OCI-LY7 (cell line): Measurements from ENCODE around the gene HACL1. TPM values are rescaled to one million over a fixed set of nuclear protein-coding genes. Genes with fewer than 3 reads are reported as not detected.

Experiments used
- BruUV-seq: library from RNA; stranded (reverse); fragments of 400-500 nt; replicated peaks from 2 replicates; lab custom pipeline; 2021; lab: Mats Ljungman, UMichigan
- CTCF ChIA-PET: fragments of 300-600 bp; sonication (Branson Sonifier 250); formaldehyde crosslinking; loops from one replicate; lab custom pipeline; 2022; ENCODE audit warnings: antibody characterized with exemption; ENCODE audit not compliant: unreplicated experiment; lab: Charles Lee
- POLR2A ChIA-PET: fragments of 300-600 bp; sonication (Branson Sonifier 250); formaldehyde crosslinking; loops from one replicate; lab custom pipeline; 2022; ENCODE audit warnings: antibody characterized with exemption; lab: Charles Lee
- DNase-seq: peaks from one replicate; pipeline ENCODE4 v3.0.0-alpha.2; 2015; ENCODE audit warnings: low spot score
- H2AFZ ChIP-seq: fragments of 200-600 bp; sonication (generic), shearing (Covaris generic); 2 replicates; pipeline ENCODE4 v1.6.1; 2014; ENCODE audit warnings: mild to moderate bottlenecking, antibody characterized with exemption, low read length, moderate library complexity
- H3K27ac ChIP-seq: fragments of 200-600 bp; sonication (generic); 2 replicates; pipeline ENCODE4 v1.5.1; 2014; ENCODE audit warnings: mixed run types, low read depth, mild to moderate bottlenecking, moderate library complexity, low read length, inconsistent platforms; ENCODE audit not compliant: poor library complexity, severe bottlenecking
- H3K36me3 ChIP-seq: fragments of 200-600 bp; sonication (generic); 2 replicates; pipeline ENCODE4 v1.6.1; 2014; ENCODE audit warnings: mild to moderate bottlenecking, antibody characterized with exemption, low read length, moderate library complexity, mixed read lengths; ENCODE audit not compliant: insufficient read depth
- H3K4me1 ChIP-seq: fragments of 200-600 bp; sonication (generic); 2 replicates; pipeline ENCODE4 v1.5.1; 2014; ENCODE audit warnings: mild to moderate bottlenecking, low read length; ENCODE audit not compliant: insufficient read depth, poor library complexity, severe bottlenecking
- H3K4me2 ChIP-seq: fragments of 200-600 bp; sonication (generic); 2 replicates; pipeline ENCODE4 v1.6.1; 2014; ENCODE audit warnings: mild to moderate bottlenecking, low read length
- H3K4me3 ChIP-seq: fragments of 200-600 bp; sonication (generic); 2 replicates; pipeline ENCODE4 v1.5.1; 2014; ENCODE audit warnings: mild to moderate bottlenecking, low read depth, low read length; ENCODE audit not compliant: poor library complexity, severe bottlenecking
- H3K79me2 ChIP-seq: fragments of 200-600 bp; sonication (generic); 2 replicates; pipeline ENCODE4 v1.6.1; 2016; ENCODE audit warnings: low read depth, mild to moderate bottlenecking, low read length, moderate library complexity, mixed read lengths; ENCODE audit not compliant: insufficient read depth
- H3K9me2 ChIP-seq: fragments of 200-600 bp; sonication (generic); 2 replicates; pipeline ENCODE4 v1.6.1; 2016; ENCODE audit warnings: mild to moderate bottlenecking, low read length, mixed read lengths; ENCODE audit not compliant: insufficient read depth
- H3K9me3 ChIP-seq: fragments of 200-600 bp; sonication (generic); 2 replicates; pipeline ENCODE4 v1.6.1; 2014; ENCODE audit warnings: mild to moderate bottlenecking, mixed run types, low read length, mixed read lengths
- H4K20me1 ChIP-seq: fragments of 200-600 bp; sonication (generic); 2 replicates; pipeline ENCODE4 v1.6.1; 2014; ENCODE audit warnings: mild to moderate bottlenecking, antibody characterized with exemption, low read length, moderate library complexity, mixed read lengths; ENCODE audit not compliant: insufficient read depth
- EZH2phosphoT487 ChIP-seq: fragments of 200-600 bp; sonication (generic); IDR thresholded peaks from 2 replicates; pipeline ENCODE4 v1.6.1; 2018; ENCODE audit warnings: low read depth, borderline replicate concordance, mild to moderate bottlenecking, mixed run types, antibody characterized with exemption, low read length, moderate library complexity, mixed read lengths
- intact Hi-C: fragments of 100-400 bp; cut with micrococcal nuclease; formaldehyde crosslinking; loops from one replicate; pipeline ENCODE4 v1.10.0; 2022; ENCODE audit not compliant: unreplicated experiment
- total RNA-seq, 2 experiments: library from RNA; depleted of rRNA in 1 of 2; stranded (reverse); fragments of >200 nt in 1 of 2; shearing (Covaris generic) in 1 of 2; gene quantifications; 2 replicates each; pipeline ENCODE4 v1.2.3, GENCODE V29; 2014 to 2022
- TF ChIP-seq, protein P1 (sequence below): fragments of 200-600 bp; sonication (generic); conservative IDR thresholded peaks from 2 replicates; pipeline ENCODE4 v1.5.1; 2014; ENCODE audit warnings: mild to moderate bottlenecking, antibody characterized with exemption, low read length, moderate library complexity, mixed read lengths

HACL1 gene
- total RNA-seq, 2 experiments from 2014 or later: 22.0 to 25.5 TPM

DNA sequence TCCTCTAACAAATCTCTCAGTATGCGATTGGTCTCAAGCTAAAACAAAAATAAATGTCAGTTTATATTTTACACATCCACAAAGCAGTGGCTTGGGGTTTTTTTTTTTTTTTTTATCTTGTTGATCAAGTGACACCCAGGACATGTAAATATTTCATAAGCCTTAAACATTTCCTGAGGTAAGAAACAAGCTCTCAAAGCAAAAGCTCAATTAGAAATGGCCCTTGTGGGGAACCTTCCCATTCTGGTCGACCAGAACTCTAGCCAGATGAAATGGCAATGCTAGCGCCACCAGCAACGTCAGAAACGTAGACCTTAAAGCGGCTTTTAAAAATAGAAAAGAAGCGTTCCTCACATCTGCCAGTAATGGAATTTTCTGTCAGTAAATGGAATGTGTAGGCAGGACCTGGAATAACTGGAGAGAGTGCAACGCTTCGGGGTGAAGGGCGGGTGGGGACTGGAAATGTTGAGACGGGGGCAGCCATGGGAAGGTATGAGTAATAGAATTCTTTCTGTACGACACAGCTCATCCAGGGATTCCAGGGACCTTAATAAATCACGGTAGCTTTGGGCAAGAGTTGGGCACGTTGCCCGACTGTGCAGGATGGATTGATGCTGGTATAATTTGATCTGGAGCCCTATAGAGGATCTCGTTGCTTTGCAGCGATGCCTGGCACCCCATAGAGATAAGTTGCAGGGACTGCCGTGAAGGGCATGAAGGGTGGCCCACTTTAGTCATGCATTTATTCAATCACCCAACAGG is 44.6 kb upstream of the HACL1 start:
- H3K9me2 ChIP-seq: no peaks in the 10 kb centered on the region
- H3K4me2 ChIP-seq: no peak overlapping the region
- no peaks in the 10 kb centered on the region for H3K9me3 ChIP-seq
- TF ChIP-seq, protein P1, sequence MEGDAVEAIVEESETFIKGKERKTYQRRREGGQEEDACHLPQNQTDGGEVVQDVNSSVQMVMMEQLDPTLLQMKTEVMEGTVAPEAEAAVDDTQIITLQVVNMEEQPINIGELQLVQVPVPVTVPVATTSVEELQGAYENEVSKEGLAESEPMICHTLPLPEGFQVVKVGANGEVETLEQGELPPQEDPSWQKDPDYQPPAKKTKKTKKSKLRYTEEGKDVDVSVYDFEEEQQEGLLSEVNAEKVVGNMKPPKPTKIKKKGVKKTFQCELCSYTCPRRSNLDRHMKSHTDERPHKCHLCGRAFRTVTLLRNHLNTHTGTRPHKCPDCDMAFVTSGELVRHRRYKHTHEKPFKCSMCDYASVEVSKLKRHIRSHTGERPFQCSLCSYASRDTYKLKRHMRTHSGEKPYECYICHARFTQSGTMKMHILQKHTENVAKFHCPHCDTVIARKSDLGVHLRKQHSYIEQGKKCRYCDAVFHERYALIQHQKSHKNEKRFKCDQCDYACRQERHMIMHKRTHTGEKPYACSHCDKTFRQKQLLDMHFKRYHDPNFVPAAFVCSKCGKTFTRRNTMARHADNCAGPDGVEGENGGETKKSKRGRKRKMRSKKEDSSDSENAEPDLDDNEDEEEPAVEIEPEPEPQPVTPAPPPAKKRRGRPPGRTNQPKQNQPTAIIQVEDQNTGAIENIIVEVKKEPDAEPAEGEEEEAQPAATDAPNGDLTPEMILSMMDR: no peak
- H3K4me3 ChIP-seq: no peak overlapping the region
- intact Hi-C loops: no loop called here
- H3K36me3 ChIP-seq: no peaks in the 10 kb centered on the region
- ChIA-PET CTCF (no interaction called here), POLR2A (interaction anchor here (1.1 kb wide), 1 partner anchor 17 kb away, joined by 3 read pairs; no protein-coding TSS in a partner anchor)
- no peak overlapping the region for H3K27ac ChIP-seq
- H2AFZ ChIP-seq: no peak overlapping the region
- peaks cover 17% of the 10 kb centered on the region for H3K4me1 ChIP-seq
- no peaks in the 10 kb centered on the region for H3K79me2 ChIP-seq
- no TSS peak for BruUV-seq
- H4K20me1 ChIP-seq: no peaks in the 10 kb centered on the region
- DNase-seq: no peak

GRCh38 chr3:15645246-15645645 is 43.9 kb upstream of the HACL1 start:
- H3K9me3 ChIP-seq: no peaks in the 10 kb centered on the region
- POLR2A ChIA-PET: interaction anchor here (1.1 kb wide), 1 partner anchor 17 kb away, joined by 3 read pairs; no protein-coding TSS in a partner anchor
- no peak overlapping the region for H2AFZ ChIP-seq
- DNase-seq: no peak
- H4K20me1 ChIP-seq: no peaks in the 10 kb centered on the region
- peaks cover 17% of the 10 kb centered on the region for H3K4me1 ChIP-seq
- H3K4me2 ChIP-seq: no peak overlapping the region
- H3K36me3 ChIP-seq: no peaks in the 10 kb centered on the region
- TF ChIP-seq EZH2phosphoT487: no peak
- TF ChIP-seq, protein P1: no peak
- no peak overlapping the region for H3K4me3 ChIP-seq
- H3K79me2 ChIP-seq: no peaks in the 10 kb centered on the region
- H3K27ac ChIP-seq: no peak overlapping the region
- BruUV-seq: no TSS peak
- intact Hi-C loops: no loop called here
- CTCF ChIA-PET: no interaction called here
- H3K9me2 ChIP-seq: no peaks in the 10 kb centered on the region

- Histone ChIP-seq H3K4me1 (no peaks in the 10 kb centered on the region), H2AFZ (no peak overlapping the region), H3K27ac (no peak overlapping the region), H4K20me1 (no peaks in the 10 kb centered on the region), H3K9me3 (no peaks in the 10 kb centered on the region), H3K4me2 (no peak overlapping the region), H3K9me2 (no peaks in the 10 kb centered on the region), H3K36me3 (no peaks in the 10 kb centered on the region), H3K79me2 (no peaks in the 10 kb centered on the region), H3K4me3 (no peak overlapping the region)
- DNase-seq: no peak
- ChIA-PET POLR2A (no interaction called here), CTCF (no interaction called here)
- BruUV-seq: no TSS peak
- intact Hi-C loops: loop anchor here (10.0 kb wide), 2 partner anchors 316 to 406 kb away; no protein-coding TSS in a partner anchor
- no peak for TF ChIP-seq EZH2phosphoT487
- TF ChIP-seq, protein P1: no peak
Measured at GRCh38 chr3:15638891-15639262, 37.5 kb upstream of the HACL1 start.
